Hematopoietic multipotent progenitor cell (in vitro differentiated cells): Measurements from ENCODE around the gene TCEAL4. TPM values are rescaled to one million over a fixed set of nuclear protein-coding genes. Genes with fewer than 3 reads are reported as not detected.

Experiments
- total RNA-seq: library from RNA; depleted of rRNA; stranded (reverse); fragments of >200 nt; gene quantifications from one replicate; pipeline ENCODE4 v1.2.3, GENCODE V29; 2012

The TCEAL4 gene
- total RNA-seq, 1 donor: 6.5 TPM

Other genes starting within 250 kb of the TCEAL4 start
- gene TCEAL9, start 229.0 kb upstream of the TCEAL4 start, total RNA-seq: 4.0 TPM
- gene BEX3, start 209.0 kb upstream of the TCEAL4 start, total RNA-seq: 61.1 TPM
- gene RAB40A, start 66.0 kb upstream of the TCEAL4 start, total RNA-seq: 0.27 TPM
- 1.9 TPM for gene TCEAL3, start 22.4 kb downstream of the TCEAL4 start, total RNA-seq
- gene TCEAL1, start 43.5 kb downstream of the TCEAL4 start, total RNA-seq: 11.3 TPM
- gene MORF4L2, start 101.2 kb downstream of the TCEAL4 start, total RNA-seq: 96.7 TPM
- gene TMEM31, start 125.4 kb downstream of the TCEAL4 start, total RNA-seq: not detected
- not detected for gene PLP1, start 191.3 kb downstream of the TCEAL4 start, total RNA-seq
- 1.9 TPM for gene RAB9B, start 246.7 kb downstream of the TCEAL4 start, total RNA-seq